Measurements from ENCODE around the gene CYP2A6.
A peak's percentile ranks its signal among the peaks of the same experiment; 100 is the strongest.

CYP2A6 gene

GRCh38 chr19:40798683-40799557, 51.3 kb downstream of the CYP2A6 start, which contains the start of gene EGLN2:
TSS of gene EGLN2 (plus strand) at chr19:40799191. CDS start at chr19:40800573, 1,382 bp downstream.
- peak; percentile 100 for DNase-seq (ENCODE audit: low read depth)
- H3K4me3 ChIP-seq (ENCODE audit: low read length): peak within 1 kb of the TSS; percentile 79
- no peak for TF ChIP-seq CTCF (IDR thresholded peaks at IDR 0.05; ENCODE audit: insufficient read depth, low read depth, low read length, missing control alignments)

- DNase-seq (ENCODE audit: low read depth): peak; percentile 45
- peak overlapping the region; percentile 54 for H3K4me3 ChIP-seq (ENCODE audit: low read length)
- TF ChIP-seq CTCF (IDR thresholded peaks at IDR 0.05; ENCODE audit: insufficient read depth, low read depth, low read length, missing control alignments): peak; percentile 48
Measured at GRCh38 chr19:40797963-40798682, 52.1 kb downstream of the CYP2A6 start.

- DNase-seq (ENCODE audit: low read depth): no peak
- no peak for TF ChIP-seq CTCF (IDR thresholded peaks at IDR 0.05; ENCODE audit: insufficient read depth, low read depth, low read length, missing control alignments)
- H3K4me3 ChIP-seq (ENCODE audit: low read length): no peak overlapping the region
Measured at GRCh38 chr19:40797166-40797962, 52.9 kb downstream of the CYP2A6 start.

Data from epithelial cell of esophagus (primary cell).